HL-60 (cell line): ENCODE data around the gene SNCA.

Experiments used
- CTCF ChIP-seq: IDR thresholded peaks from one replicate; pipeline ENCODE4 v1.5.1; 2011; ENCODE audit warnings: low read length, control low read depth, inconsistent platforms; ENCODE audit not compliant: insufficient read depth
- GABPA ChIP-seq: IDR thresholded peaks from 2 replicates; pipeline ENCODE4 v1.6.1; 2012; ENCODE audit warnings: low read depth
- POLR2AphosphoS5 ChIP-seq: IDR thresholded peaks from 2 replicates; pipeline ENCODE4 v1.6.1; 2012; ENCODE audit warnings: low read depth
- REST ChIP-seq: IDR thresholded peaks from 2 replicates; pipeline ENCODE4 v1.6.1; 2012; ENCODE audit warnings: low read depth; ENCODE audit not compliant: insufficient replicate concordance

GRCh38 chr4:89719536-89720090, 117.3 kb downstream of the SNCA start:
- TF ChIP-seq CTCF (no peak), POLR2AphosphoS5 (no peak), GABPA (no peak), REST (no peak)
